Measurements from ENCODE around the gene TMEM143. TPM values are rescaled to one million over a fixed set of nuclear protein-coding genes. Genes with fewer than 3 reads are reported as not detected.
"Not testable (repeated sequence)": the region's sequence is repeated elsewhere in the genome, so short reads cannot be mapped to it uniquely, and the experiment has no call there.

TMEM143 gene
- 19.0 TPM for total RNA-seq

GRCh38 chr19:48363810-48364597, at the start of gene TMEM143, which contains the start of gene SYNGR4:
TMEM143 (minus strand) TSS chr19:48363940; CDS start chr19:48363920, 20 bp downstream.
SYNGR4 (plus strand) TSS chr19:48364367; CDS start chr19:48365843, 1,476 bp downstream.
- ATAC-seq (peak; percentile 85), DNase-seq (ENCODE audit: low spot score) (peak; percentile 99)

GRCh38 chr19:48405850-48406249, 42.1 kb upstream of the TMEM143 start:
- ATAC-seq: no peak
- DNase-seq (ENCODE audit: low spot score): no peak

GRCh38 chr19:48405010-48405659, 41.4 kb upstream of the TMEM143 start:
- DNase-seq (ENCODE audit: low spot score): no peak

GRCh38 chr19:48403606-48404005, 39.9 kb upstream of the TMEM143 start:
- DNase-seq (ENCODE audit: low spot score): no peak
- ATAC-seq: peak; percentile 83

More at GRCh38 chr19:48405010-48405659, 41.4 kb upstream of the TMEM143 start:
- no peak for ATAC-seq

- ATAC-seq (no peak), DNase-seq (ENCODE audit: low spot score) (no peak)
Observed at GRCh38 chr19:48401287-48401686, 37.5 kb upstream of the TMEM143 start.

- DNase-seq (ENCODE audit: low spot score) (no peak), ATAC-seq (peak; percentile 34)
Observed at GRCh38 chr19:48400018-48400742, 36.4 kb upstream of the TMEM143 start.

GRCh38 chr19:48398375-48399235, 34.9 kb upstream of the TMEM143 start:
- ATAC-seq (peak; percentile 52), DNase-seq (ENCODE audit: low spot score) (no peak)

GRCh38 chr19:48398102-48398374, 34.3 kb upstream of the TMEM143 start:
- no peak for DNase-seq (ENCODE audit: low spot score)
- ATAC-seq: no peak

GRCh38 chr19:48397263-48398101, 33.7 kb upstream of the TMEM143 start:
- ATAC-seq (no peak), DNase-seq (ENCODE audit: low spot score) (no peak)

- DNase-seq (ENCODE audit: low spot score) (no peak), ATAC-seq (no peak)
Observed at GRCh38 chr19:48396824-48397176, 33.1 kb upstream of the TMEM143 start.

GRCh38 chr19:48396016-48396823, 32.5 kb upstream of the TMEM143 start:
- DNase-seq (ENCODE audit: low spot score) (no peak), ATAC-seq (no peak)

GRCh38 chr19:48395499-48395898, 31.8 kb upstream of the TMEM143 start:
- DNase-seq (ENCODE audit: low spot score) (no peak), ATAC-seq (no peak)

- ATAC-seq (no peak), DNase-seq (ENCODE audit: low spot score) (no peak)
Observed at GRCh38 chr19:48395170-48395455, 31.4 kb upstream of the TMEM143 start.

- DNase-seq (ENCODE audit: low spot score) (no peak), ATAC-seq (no peak)
Observed at GRCh38 chr19:48394331-48395169, 30.8 kb upstream of the TMEM143 start.

GRCh38 chr19:48393559-48394330, 30.0 kb upstream of the TMEM143 start, which contains the start of gene GRIN2D:
GRIN2D (plus strand) TSS chr19:48393668; CDS start chr19:48398393, 4,725 bp downstream.
- DNase-seq (ENCODE audit: low spot score): no peak
- no peak for ATAC-seq

GRCh38 chr19:48392860-48393558, 29.3 kb upstream of the TMEM143 start:
- no peak for DNase-seq (ENCODE audit: low spot score)
- no peak for ATAC-seq

GRCh38 chr19:48392006-48392344, 28.2 kb upstream of the TMEM143 start:
- not testable (repeated sequence) for DNase-seq (ENCODE audit: low spot score); ATAC-seq
